GM18505 (cell line): ENCODE measurements around the gene NDN.

Source experiments
- ATAC-seq: cut with Tn5 transposase; IDR thresholded peaks from one replicate; pipeline ENCODE4 v1.9.1; 2021; ENCODE audit not compliant: unreplicated experiment
- POLR2A ChIP-seq: IDR thresholded peaks from 4 replicates; pipeline ENCODE4 v1.6.1; 2011; ENCODE audit warnings: borderline replicate concordance; ENCODE audit not compliant: insufficient read depth, insufficient read length; ENCODE audit errors: extremely low read depth

NDN gene

GRCh38 chr15:23648920-23649515, 38.1 kb downstream of the NDN start:
- ATAC-seq, result no peak
- no peak for TF ChIP-seq POLR2A

GRCh38 chr15:23647421-23648370, 39.4 kb downstream of the NDN start, which contains the start of gene MAGEL2:
Gene MAGEL2 (minus strand): TSS chr15:23647867. CDS start chr15:23647742, 125 bp downstream.
- ATAC-seq, result no peak

GRCh38 chr15:23647001-23647295, 40.2 kb downstream of the NDN start:
- ATAC-seq, result no peak
- TF ChIP-seq POLR2A, result no peak

More at GRCh38 chr15:23647421-23648370, 39.4 kb downstream of the NDN start, which contains the start of gene MAGEL2:
- TF ChIP-seq POLR2A, result no peak

- no peak for TF ChIP-seq POLR2A
- ATAC-seq, result no peak
Measured at GRCh38 chr15:23646165-23647000, 40.7 kb downstream of the NDN start.

GRCh38 chr15:23645371-23646164, 41.5 kb downstream of the NDN start:
- ATAC-seq, result no peak
- no peak for TF ChIP-seq POLR2A

- no peak for TF ChIP-seq POLR2A
- ATAC-seq, result no peak
Measured at GRCh38 chr15:23644829-23645228, 42.3 kb downstream of the NDN start.

- no peak for ATAC-seq
Measured at GRCh38 chr15:23642413-23643044, 44.6 kb downstream of the NDN start.

More at GRCh38 chr15:23642413-23643044, 44.6 kb downstream of the NDN start:
- TF ChIP-seq POLR2A, result no peak
